Type B pancreatic cell (in vitro differentiated cells): ENCODE data around the gene CTAGE15. TPM values are rescaled to one million over a fixed set of nuclear protein-coding genes. Genes with fewer than 3 reads are reported as not detected.
"Not testable (repeated sequence)": the region's sequence is repeated elsewhere in the genome, so short reads cannot be mapped to it uniquely, and the experiment has no call there.

Experiments used
- DNase-seq: peaks from one replicate; pipeline ENCODE4 v3.0.0; 2021; ENCODE audit warnings: mixed read lengths; ENCODE audit not compliant: unreplicated experiment; ENCODE audit errors: extremely low spot score
- H3K27ac Mint-ChIP-seq: 2 replicates; pipeline ENCODE4 v1.8.0; 2021; ENCODE audit warnings: mild to moderate bottlenecking, mixed read lengths
- H3K27me3 Mint-ChIP-seq: 2 replicates; pipeline ENCODE4 v1.8.0; 2021; ENCODE audit warnings: mixed read lengths
- H3K36me3 Mint-ChIP-seq: 2 replicates; pipeline ENCODE4 v1.8.0; 2021; ENCODE audit warnings: mixed read lengths
- H3K4me1 Mint-ChIP-seq: one replicate; pipeline ENCODE4 v1.8.0; 2021; ENCODE audit warnings: mixed read lengths; ENCODE audit not compliant: unreplicated experiment
- H3K4me3 Mint-ChIP-seq: 2 replicates; pipeline ENCODE4 v1.8.0; 2021; ENCODE audit warnings: mild to moderate bottlenecking, mixed read lengths
- H3K9me3 Mint-ChIP-seq: 2 replicates; pipeline ENCODE4 v1.8.0; 2021; ENCODE audit warnings: mixed read lengths
- CTCF ChIP-seq: fragments of 200-600 bp; sonication (generic); conservative IDR thresholded peaks from 2 replicates; pipeline ENCODE4 v1.5.0; 2021; ENCODE audit warnings: antibody characterized with exemption, mild to moderate bottlenecking
- long read RNA-seq: library from polyadenylated mRNA; unstranded; transcript quantifications from one replicate; pipeline ENCODE4 v2.0.0, GENCODE V29; 2020
- total RNA-seq: library from RNA; stranded (reverse); gene quantifications from 2 replicates; pipeline ENCODE4 v1.2.1, GENCODE V29; 2021; ENCODE audit warnings: low replicate concordance

The CTAGE15 gene, protein sequence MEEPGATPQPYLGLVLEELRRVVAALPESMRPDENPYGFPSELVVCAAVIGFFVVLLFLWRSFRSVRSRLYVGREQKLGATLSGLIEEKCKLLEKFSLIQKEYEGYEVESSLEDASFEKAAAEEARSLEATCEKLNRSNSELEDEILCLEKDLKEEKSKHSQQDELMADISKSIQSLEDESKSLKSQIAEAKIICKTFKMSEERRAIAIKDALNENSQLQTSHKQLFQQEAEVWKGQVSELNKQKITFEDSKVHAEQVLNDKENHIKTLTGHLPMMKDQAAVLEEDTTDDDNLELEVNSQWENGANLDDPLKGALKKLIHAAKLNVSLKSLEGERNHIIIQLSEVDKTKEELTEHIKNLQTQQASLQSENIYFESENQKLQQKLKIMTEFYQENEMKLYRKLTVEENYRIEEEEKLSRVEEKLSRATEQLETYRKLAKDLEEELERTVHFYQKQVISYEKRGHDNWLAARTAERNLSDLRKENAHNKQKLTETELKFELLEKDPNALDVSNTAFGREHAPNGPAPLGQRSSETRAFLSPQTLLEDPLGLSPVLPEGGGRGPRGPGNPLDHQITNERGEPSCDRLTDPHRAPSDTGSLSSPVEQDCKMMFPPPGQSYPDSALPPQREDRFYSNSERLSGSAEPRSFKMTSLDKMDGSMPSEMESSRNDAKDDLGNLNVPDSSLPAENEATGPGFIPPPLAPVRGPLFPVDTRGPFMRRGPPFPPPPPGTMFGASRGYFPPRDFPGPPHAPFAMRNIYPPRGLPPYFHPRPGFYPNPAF
- total RNA-seq: 0.17 and 1.6 TPM in 2 replicates
- long read RNA-seq: 0 reads

GRCh38 chr7:143571501-143571900 lies at the start of gene CTAGE15:
CTAGE15 (plus strand) TSS chr7:143571801; CDS start chr7:143571818, 17 bp downstream.
- H3K27me3 Mint-ChIP-seq, DNase-seq, H3K36me3 Mint-ChIP-seq, H3K4me1 Mint-ChIP-seq, H3K9me3 Mint-ChIP-seq, H3K4me3 Mint-ChIP-seq, H3K27ac Mint-ChIP-seq: not testable (repeated sequence)

DNA sequence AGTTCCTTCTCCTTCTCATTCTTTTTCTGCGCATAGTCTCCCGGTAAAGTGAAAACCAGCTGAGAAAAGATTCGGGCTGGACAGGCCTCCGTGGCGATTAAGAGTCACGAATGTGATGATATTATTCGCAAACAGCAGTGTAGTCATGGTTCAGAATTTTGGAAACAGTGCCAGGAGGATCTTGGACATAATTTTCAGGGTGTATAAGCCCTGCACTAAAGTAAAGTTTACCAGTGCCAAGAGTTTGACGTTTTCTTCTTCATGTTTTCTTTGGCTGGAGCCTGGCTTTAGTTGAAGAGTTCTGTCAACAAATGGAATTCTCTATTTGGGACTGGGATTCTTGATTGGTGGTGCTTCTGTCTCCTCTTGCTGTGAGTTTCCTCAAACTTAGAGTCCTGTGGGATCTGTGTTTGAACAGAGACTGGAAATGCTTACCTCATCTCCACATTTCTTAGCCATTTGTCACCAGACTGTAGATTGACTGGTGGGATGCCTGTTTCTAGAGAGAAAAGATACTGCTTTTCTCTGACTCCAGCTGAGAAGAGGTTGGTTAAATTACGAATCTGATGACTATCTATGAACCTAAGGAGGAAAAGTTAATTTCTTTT lies 49.2 kb upstream of the CTAGE15 start:
- not testable (repeated sequence) for H3K9me3 Mint-ChIP-seq, H3K27ac Mint-ChIP-seq, H3K27me3 Mint-ChIP-seq, H3K4me1 Mint-ChIP-seq, DNase-seq, H3K4me3 Mint-ChIP-seq, H3K36me3 Mint-ChIP-seq

DNA sequence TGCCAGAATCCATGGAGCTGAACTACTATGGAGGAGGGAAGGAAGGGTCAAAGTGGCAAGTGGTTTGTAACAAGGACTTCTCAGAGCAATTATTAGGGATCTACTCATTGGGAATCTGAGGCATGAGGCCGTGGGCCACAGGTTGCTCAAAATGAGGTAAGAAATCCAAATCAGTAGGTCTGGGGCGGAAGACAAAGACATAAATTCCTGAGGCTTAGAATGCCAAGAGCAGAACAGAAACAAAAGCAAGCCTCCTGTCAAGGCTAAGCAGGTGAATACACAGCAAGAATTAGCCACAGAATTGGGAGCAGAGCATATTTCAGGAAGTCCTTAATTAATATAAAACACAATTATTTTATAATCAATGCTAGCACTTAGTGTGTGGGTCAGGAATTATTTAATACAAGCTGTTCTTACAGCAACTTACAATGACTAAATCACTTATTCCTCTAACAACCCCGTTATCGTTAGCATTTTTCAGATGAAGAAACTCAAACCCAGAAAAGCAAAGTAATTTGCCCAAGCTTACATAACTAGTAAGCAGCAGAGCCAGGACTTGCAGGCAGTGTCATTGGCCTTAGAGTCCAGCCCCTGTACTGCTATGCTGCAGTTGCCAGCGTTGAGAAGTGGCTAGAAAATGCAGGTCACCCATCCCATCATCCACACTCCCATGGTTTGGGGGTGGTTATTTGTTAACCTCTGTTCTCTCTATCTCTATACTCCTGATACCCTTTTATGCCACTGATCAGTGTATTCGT lies 40.3 kb upstream of the CTAGE15 start:
- H3K27ac Mint-ChIP-seq, H3K36me3 Mint-ChIP-seq, DNase-seq, H3K9me3 Mint-ChIP-seq, H3K4me3 Mint-ChIP-seq, H3K27me3 Mint-ChIP-seq, H3K4me1 Mint-ChIP-seq: not testable (repeated sequence)

DNA sequence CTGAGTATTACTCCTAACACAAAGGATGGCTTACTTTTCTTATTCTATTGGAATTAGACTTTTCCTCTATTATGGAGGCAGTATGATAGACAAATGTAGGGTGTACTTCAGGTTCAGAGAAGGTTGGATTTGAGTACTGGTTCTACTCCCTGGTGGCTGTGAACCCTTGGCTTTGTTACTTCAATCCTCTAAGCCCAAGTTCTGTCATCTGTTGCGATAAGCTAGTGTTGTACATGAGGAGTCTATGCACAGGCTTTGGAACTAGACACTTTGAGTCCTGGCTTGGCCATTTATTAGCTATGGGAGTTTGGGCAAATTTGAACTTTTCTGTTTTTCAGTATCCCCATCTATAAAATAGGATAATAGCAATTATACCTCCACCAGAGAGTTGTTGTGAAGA lies 39.7 kb upstream of the CTAGE15 start:
- H3K9me3 Mint-ChIP-seq, DNase-seq, H3K4me1 Mint-ChIP-seq, H3K4me3 Mint-ChIP-seq, H3K36me3 Mint-ChIP-seq, H3K27ac Mint-ChIP-seq, H3K27me3 Mint-ChIP-seq: not testable (repeated sequence)

- not testable (repeated sequence) for H3K4me1 Mint-ChIP-seq, DNase-seq, H3K9me3 Mint-ChIP-seq, H3K4me3 Mint-ChIP-seq, H3K27ac Mint-ChIP-seq, H3K27me3 Mint-ChIP-seq, H3K36me3 Mint-ChIP-seq
Observed at GRCh38 chr7:143533213-143533839, 38.3 kb upstream of the CTAGE15 start.

- H3K27ac Mint-ChIP-seq, H3K9me3 Mint-ChIP-seq, H3K4me3 Mint-ChIP-seq, H3K27me3 Mint-ChIP-seq, H3K36me3 Mint-ChIP-seq, H3K4me1 Mint-ChIP-seq, DNase-seq: not testable (repeated sequence)
Observed at GRCh38 chr7:143536443-143536842, 35.2 kb upstream of the CTAGE15 start.

DNA sequence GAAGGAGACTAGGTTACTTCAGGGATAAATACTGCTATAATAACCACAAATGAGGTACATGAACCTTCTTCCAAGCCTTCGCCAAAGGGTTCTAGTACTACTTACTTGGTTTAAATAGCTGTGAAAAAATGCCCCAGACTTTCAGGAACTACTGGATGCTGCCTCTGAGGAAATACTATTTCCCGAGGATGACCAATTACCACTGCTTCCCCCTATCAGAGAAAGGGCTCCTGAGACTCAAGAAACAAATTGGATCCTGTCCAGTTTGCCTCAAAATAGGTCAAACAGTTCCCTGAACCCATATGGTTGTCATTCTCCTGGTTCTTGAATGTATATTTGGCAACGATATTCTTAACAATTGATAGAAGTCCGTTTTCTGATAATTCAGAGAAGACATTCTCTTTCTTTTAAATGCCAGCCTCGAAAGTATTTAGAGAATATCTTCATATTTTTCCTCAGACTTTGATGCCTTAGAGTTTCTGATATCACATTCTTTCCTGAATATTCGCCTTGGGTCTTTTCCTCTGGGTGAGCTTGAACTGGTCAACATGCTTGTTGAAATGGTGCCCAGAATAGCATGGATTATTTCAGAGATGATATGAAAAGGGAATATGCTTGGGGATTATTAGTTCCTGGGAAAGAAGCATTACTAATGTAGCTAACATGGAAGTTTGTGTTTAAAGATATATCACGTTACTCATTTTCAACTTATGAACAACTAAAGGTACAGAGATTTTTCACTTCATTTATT lies 28.1 kb upstream of the CTAGE15 start:
- not testable (repeated sequence) for DNase-seq, H3K36me3 Mint-ChIP-seq, H3K4me1 Mint-ChIP-seq, H3K4me3 Mint-ChIP-seq, H3K27me3 Mint-ChIP-seq, H3K27ac Mint-ChIP-seq, H3K9me3 Mint-ChIP-seq

DNA sequence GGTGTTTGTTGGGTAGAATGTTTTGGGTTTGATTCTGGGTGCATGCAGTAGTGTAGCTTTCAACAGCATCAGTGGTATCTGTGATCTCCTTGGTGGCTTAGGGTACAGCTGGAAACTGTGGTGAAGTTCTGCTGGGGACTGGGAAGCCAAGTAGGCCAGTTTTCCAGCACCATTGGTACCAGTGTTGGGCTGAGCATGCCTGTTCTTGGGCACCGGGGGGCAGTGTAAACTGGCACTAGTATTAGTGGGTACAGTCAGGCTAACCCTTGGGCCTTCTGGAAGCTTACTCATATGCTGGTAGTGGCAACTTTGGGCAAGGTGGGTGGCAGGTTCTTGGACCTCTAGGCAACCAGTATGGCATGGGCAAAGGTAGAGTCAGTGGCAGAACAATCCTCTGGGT lies 15.6 kb upstream of the CTAGE15 start:
- H3K36me3 Mint-ChIP-seq, H3K4me1 Mint-ChIP-seq, H3K4me3 Mint-ChIP-seq, DNase-seq, H3K27me3 Mint-ChIP-seq, H3K9me3 Mint-ChIP-seq, H3K27ac Mint-ChIP-seq: not testable (repeated sequence)

DNA sequence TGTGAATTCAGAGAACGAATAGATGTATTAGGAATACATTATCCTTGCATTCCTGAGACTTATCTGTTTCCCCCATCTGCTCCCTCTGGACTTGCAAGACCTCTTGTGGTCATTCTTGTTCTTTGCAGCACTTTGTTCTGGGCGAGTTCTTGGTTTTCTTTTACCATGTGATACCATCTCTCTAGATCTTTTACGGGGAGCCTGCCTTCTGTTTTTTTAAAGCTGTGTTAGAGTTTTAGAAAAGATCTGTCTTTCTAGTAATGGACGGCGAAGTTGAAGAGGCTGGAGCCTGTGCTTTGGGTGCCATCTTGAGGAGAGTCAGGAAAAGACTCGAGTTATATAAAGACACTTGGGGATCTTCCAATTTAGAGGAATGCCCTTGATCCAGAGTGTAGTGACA lies 8.3 kb upstream of the CTAGE15 start:
- not testable (repeated sequence) for H3K9me3 Mint-ChIP-seq, H3K27me3 Mint-ChIP-seq, DNase-seq, H3K4me1 Mint-ChIP-seq, H3K4me3 Mint-ChIP-seq, H3K27ac Mint-ChIP-seq, H3K36me3 Mint-ChIP-seq
- TF ChIP-seq CTCF: peak; percentile 39

DNA sequence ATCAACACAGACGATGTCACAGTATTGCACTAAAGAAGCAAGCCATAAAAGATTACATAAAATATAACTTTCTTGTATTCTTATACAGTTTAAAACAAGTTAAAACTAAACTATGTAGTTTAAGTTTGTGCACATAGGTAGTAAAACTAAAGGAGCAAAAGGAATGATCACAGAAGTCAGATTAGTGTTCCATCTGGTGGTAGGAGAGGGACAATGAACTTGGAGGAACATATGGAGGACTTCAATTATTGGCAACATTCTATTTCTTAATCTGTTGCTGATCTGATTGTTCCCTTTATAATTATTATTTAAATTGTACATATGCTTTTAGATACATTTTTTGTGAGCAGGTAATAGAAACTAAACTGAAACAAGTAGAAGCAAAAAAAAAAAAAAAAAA lies 5.6 kb upstream of the CTAGE15 start:
- not testable (repeated sequence) for DNase-seq, H3K27me3 Mint-ChIP-seq, H3K36me3 Mint-ChIP-seq, H3K9me3 Mint-ChIP-seq, H3K4me1 Mint-ChIP-seq, H3K27ac Mint-ChIP-seq, H3K4me3 Mint-ChIP-seq

GRCh38 chr7:143588183-143588582 lies 16.6 kb downstream of the CTAGE15 start:
- H3K9me3 Mint-ChIP-seq, H3K4me1 Mint-ChIP-seq, H3K36me3 Mint-ChIP-seq, H3K27me3 Mint-ChIP-seq, H3K4me3 Mint-ChIP-seq, H3K27ac Mint-ChIP-seq, DNase-seq: not testable (repeated sequence)
